ENCODE data around the gene SIGLEC11. TPM values are rescaled to one million over a fixed set of nuclear protein-coding genes. Genes with fewer than 3 reads are reported as not detected.
"Not testable (repeated sequence)": the region's sequence is repeated elsewhere in the genome, so short reads cannot be mapped to it uniquely, and the experiment has no call there.

Gene SIGLEC11
- total RNA-seq, 2 donors from 2014 or later: not detected

DNA sequence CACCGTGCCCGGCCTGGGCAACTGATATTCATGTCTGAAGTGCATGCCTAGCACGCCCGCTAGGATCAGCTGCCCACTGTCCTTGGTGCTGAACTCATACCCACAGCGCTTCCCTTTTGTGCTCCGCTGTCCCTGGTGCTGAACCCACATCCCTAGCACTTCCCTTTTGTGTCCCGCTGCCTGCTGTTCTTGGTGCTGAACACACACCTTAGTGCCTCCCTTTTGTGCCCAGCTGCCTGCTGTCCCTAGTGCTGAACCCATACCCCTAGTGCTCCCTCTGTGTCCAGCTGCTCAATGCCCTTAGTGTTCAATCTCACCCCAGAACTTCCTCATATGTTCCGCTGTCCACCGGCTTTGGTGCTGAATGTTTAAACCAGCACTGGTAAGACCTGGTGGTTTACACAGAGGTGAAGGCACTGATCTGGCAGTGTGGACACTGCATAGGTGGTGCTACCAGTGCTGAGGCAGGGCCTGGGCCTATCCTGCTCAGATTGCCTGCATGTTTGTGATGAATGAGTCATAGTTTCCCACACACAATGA lies 26.3 kb upstream of the SIGLEC11 start:
- no peaks in the 10 kb centered on the region for H3K9me3 Mint-ChIP-seq

DNA sequence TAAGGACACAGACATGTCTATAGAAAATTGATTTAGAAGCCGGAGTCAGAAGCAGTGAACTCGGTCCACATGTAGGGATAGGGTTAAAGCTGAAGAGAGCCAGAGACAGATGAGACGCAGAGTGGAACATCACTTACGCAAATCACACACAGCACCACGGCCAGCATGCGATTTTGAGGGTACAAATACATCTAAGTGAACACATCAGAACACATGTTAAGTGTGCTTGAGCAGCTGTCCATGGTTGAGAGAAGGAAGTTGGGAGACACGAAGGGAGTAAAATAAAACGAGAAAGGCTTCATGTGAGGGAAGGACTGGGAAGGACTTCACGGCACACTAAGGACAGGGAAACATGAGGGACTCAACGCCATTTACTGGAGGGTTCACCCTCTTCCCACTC lies 25.4 kb upstream of the SIGLEC11 start:
- Mint-ChIP-seq H3K36me3 (peaks cover 0 to 22% of the 10 kb centered on the region in 2 donors), H3K9me3 (no peaks in the 10 kb centered on the region), H3K27ac (no peak overlapping the region)
- DNase-seq (ENCODE audit: low spot score in 2 of 2) (no peak), ATAC-seq (no peak)

More for the DNA sequence above, 26.3 kb upstream of the SIGLEC11 start:
- DNase-seq (ENCODE audit: low spot score in 2 of 2): peak in 1 of 2 donors; percentile 79
- peak overlapping the region; percentile 14 to 90 for H3K27ac Mint-ChIP-seq
- ATAC-seq: peak; percentile 60 to 64
- peaks cover 0 to 22% of the 10 kb centered on the region in 2 donors for H3K36me3 Mint-ChIP-seq

DNA sequence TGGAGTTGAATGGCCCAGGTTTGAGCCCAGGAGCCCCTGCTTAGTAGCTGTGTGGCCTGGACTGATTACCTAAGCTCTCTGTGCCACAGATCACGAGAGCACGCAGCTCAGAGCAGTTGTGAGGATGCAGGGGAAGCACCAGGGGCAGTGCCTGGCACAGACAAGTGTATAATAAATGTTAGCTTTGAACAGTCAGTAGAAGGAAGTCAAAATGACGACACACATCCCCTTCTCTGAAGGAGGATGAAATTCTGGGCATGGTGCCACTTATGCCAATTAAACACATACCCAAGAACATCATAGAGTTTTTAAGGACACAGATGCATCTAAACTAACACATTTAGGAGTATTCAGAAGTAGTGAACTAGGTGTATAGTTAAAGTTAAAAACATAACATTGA lies 24.9 kb upstream of the SIGLEC11 start:
- H3K36me3 Mint-ChIP-seq: peaks cover 0 to 19% of the 10 kb centered on the region in 2 donors
- ATAC-seq: peak in 1 of 2 donors; percentile 2
- no peak for DNase-seq (ENCODE audit: low spot score in 2 of 2)
- no peak overlapping the region for H3K27ac Mint-ChIP-seq
- H3K9me3 Mint-ChIP-seq: no peaks in the 10 kb centered on the region

DNA sequence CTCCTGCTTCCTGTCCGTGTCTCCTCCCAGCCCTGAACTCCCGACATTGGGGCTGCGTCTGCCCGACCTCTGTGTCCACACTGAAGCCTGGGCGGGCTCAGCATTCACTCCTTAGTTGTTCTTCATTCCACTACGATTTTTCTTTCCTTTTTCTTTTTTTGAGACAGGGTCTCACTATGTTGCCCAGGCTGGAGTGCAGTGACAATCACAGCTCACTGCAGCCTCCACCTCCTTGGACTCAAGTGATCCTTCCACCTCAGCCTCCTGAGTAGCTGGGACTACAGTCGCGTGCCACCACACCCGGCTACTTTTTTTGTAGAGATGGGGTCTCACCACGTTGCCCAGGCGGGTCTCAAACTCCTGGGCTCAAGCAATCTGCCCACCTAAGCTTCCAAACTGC lies 23.5 kb upstream of the SIGLEC11 start:
- Mint-ChIP-seq H3K27ac (peak overlapping the region in 1 of 2 donors; percentile 43), H3K36me3 (peaks cover 0 to 17% of the 10 kb centered on the region in 2 donors), H3K9me3 (no peaks in the 10 kb centered on the region)
- no peak for ATAC-seq
- no peak for DNase-seq (ENCODE audit: low spot score in 2 of 2)

- Mint-ChIP-seq H3K9me3 (no peaks in the 10 kb centered on the region), H3K27ac (no peak overlapping the region), H3K36me3 (peaks cover 0 to 16% of the 10 kb centered on the region in 2 donors)
- DNase-seq (ENCODE audit: low spot score in 2 of 2) (peak in 1 of 2 donors; percentile 86), ATAC-seq (peak; percentile 64 to 66)
Measured at GRCh38 chr19:49983645-49984229, 22.8 kb upstream of the SIGLEC11 start.

DNA sequence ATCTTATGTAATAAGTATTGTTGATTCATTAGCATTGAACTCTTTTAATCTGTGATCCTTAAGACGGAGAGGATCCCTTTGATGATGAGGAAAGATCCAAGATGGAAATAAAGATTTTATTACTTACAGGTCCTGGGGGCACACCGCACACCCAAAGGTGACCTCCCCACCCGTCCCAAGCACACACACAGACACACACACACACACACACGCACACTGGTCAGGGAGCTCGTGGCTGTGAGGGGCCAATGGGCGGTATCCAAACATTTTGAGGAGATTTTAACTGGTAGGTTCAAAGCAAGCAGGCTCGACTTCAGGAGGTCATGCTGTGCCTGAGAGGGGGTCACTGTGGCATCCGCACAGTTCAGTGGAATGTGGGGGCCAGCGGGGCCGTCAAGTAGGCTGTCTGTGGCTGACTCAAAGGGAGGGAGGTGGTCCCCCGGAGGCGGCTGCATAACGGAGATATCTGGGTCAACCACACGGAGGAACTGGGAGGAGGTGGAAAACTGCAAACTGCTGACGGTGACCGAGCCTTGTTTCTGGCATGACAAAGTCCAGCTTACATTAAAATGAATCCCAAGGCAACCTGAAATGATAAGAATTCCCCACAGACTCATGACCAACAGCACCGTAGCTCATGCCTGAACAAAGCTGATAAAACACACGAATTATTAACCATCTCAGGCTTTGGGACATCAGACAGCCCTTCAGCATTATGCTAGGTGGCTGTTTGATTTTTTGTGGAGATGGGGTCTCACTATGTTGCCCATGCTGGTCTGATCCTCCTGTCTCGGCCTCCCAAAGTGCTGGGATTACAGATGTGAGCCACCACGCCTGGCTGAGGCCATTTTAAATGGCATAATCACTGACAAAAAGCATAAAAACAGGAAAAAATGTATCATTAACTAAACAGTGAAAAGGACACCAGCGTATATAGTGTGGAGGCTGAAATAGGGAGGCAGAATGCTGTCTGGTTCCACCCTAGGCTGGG lies 20.9 kb upstream of the SIGLEC11 start:
- peak overlapping the region in 1 of 2 donors; percentile 22 for H3K27ac Mint-ChIP-seq
- no peak for DNase-seq (ENCODE audit: low spot score in 2 of 2)
- peaks cover 0 to 10% of the 10 kb centered on the region in 2 donors for H3K36me3 Mint-ChIP-seq
- no peaks in the 10 kb centered on the region for H3K9me3 Mint-ChIP-seq
- no peak for ATAC-seq

DNA sequence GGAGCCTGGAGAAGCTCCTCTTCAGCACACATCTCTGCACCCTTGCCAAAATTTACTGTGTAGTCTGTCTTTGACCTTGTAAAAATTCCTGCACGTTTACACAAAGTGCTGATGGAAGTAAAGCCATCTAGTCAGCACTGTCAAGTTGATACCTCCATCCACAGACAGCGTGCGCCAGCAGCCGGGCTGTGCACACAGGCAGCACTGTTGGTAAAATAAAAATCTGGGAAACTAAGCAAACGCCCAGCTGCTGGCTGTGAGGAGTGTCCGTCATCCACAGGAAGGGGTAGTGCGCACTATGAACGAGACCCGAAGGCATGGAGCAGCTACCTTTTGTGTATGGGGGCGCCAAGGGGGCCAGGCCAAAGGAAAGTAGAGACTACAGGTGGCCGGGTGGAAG lies 17.4 kb upstream of the SIGLEC11 start:
- no peaks in the 10 kb centered on the region for H3K9me3 Mint-ChIP-seq
- no peaks in the 10 kb centered on the region for H3K36me3 Mint-ChIP-seq
- no peak for ATAC-seq
- DNase-seq (ENCODE audit: low spot score in 2 of 2): no peak
- H3K27ac Mint-ChIP-seq: peak overlapping the region in 1 of 2 donors; percentile 69

DNA sequence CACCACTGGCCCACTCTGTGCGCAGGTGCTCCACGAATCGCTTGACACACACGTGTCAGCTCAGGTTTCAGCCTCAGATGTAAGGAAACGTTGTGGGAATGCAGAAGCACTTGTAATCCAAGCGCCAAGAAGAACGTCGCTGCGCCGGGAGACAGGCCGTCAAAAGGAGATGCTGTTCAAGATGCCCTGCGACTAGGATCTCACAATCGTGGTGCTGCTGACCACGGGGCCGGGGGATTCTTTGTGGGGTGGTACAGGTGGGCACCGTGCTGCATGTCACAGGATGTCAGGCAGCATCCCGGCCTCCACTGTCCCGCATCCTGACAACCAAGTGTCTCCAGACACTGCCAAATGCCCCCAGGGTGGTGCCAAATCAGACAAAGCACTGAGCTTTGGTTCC lies 16.9 kb upstream of the SIGLEC11 start:
- DNase-seq (ENCODE audit: low spot score in 2 of 2): no peak
- Mint-ChIP-seq H3K36me3 (no peaks in the 10 kb centered on the region), H3K27ac (no peak overlapping the region), H3K9me3 (no peaks in the 10 kb centered on the region)
- no peak for ATAC-seq

- ATAC-seq (no peak), DNase-seq (ENCODE audit: low spot score in 2 of 2) (no peak)
- Mint-ChIP-seq H3K9me3 (no peaks in the 10 kb centered on the region), H3K27ac (peak overlapping the region; percentile 28 to 59), H3K36me3 (no peaks in the 10 kb centered on the region)
Measured at GRCh38 chr19:49977076-49977475, 16.1 kb upstream of the SIGLEC11 start.

GRCh38 chr19:49976496-49976895 lies 15.5 kb upstream of the SIGLEC11 start:
- peak overlapping the region in 1 of 2 donors; percentile 28 for H3K27ac Mint-ChIP-seq
- DNase-seq (ENCODE audit: low spot score in 2 of 2) (no peak), ATAC-seq (no peak)
- no peaks in the 10 kb centered on the region for H3K9me3 Mint-ChIP-seq
- no peaks in the 10 kb centered on the region for H3K36me3 Mint-ChIP-seq

GRCh38 chr19:49975051-49975450 lies 14.1 kb upstream of the SIGLEC11 start:
- no peaks in the 10 kb centered on the region for H3K36me3 Mint-ChIP-seq
- H3K27ac Mint-ChIP-seq: no peak overlapping the region
- no peak for DNase-seq (ENCODE audit: low spot score in 2 of 2)
- ATAC-seq: no peak
- no peaks in the 10 kb centered on the region for H3K9me3 Mint-ChIP-seq

GRCh38 chr19:49973987-49974386 lies 13.0 kb upstream of the SIGLEC11 start:
- Mint-ChIP-seq H3K27ac (peak overlapping the region in 1 of 2 donors; percentile 21), H3K36me3 (no peaks in the 10 kb centered on the region)
- no peak for DNase-seq (ENCODE audit: low spot score in 2 of 2)

DNA sequence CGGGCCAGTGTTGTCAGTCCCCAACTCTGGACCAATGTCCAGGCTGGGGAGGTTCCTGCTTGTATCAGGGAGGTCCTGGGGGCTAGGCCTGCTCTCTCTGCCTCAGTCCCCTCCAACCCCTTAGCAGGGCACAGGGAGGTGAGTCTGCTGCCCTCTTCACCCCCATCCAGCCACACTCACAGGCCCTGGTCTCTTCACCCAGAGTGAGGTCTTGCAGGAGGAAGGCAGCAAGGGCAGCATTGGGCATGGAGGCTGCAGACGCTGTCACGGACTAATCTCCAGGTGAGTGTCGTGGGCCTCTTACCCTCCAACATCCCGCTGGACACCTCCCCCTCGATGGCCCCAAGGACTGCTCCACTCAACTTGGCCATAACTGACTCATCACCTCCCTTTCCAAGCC lies 11.9 kb upstream of the SIGLEC11 start:
- DNase-seq (ENCODE audit: low spot score in 2 of 2): no peak
- H3K27ac Mint-ChIP-seq: peak overlapping the region; percentile 21 to 83
- no peaks in the 10 kb centered on the region for H3K36me3 Mint-ChIP-seq
- no peak for ATAC-seq
- no peaks in the 10 kb centered on the region for H3K9me3 Mint-ChIP-seq

More at GRCh38 chr19:49973987-49974386, 13.0 kb upstream of the SIGLEC11 start:
- ATAC-seq: no peak
- no peaks in the 10 kb centered on the region for H3K9me3 Mint-ChIP-seq

- H3K9me3 Mint-ChIP-seq: no peaks in the 10 kb centered on the region
Measured at GRCh38 chr19:49971991-49972411, 11.0 kb upstream of the SIGLEC11 start.

GRCh38 chr19:49969355-49969754 lies 8.4 kb upstream of the SIGLEC11 start:
- not testable (repeated sequence) for ATAC-seq; H3K27ac Mint-ChIP-seq; H3K36me3 Mint-ChIP-seq; H3K9me3 Mint-ChIP-seq; DNase-seq (ENCODE audit: low spot score in 2 of 2)

More at GRCh38 chr19:49971991-49972411, 11.0 kb upstream of the SIGLEC11 start:
- no peak overlapping the region for H3K27ac Mint-ChIP-seq
- H3K36me3 Mint-ChIP-seq: no peaks in the 10 kb centered on the region
- DNase-seq (ENCODE audit: low spot score in 2 of 2) (no peak), ATAC-seq (no peak)

DNA sequence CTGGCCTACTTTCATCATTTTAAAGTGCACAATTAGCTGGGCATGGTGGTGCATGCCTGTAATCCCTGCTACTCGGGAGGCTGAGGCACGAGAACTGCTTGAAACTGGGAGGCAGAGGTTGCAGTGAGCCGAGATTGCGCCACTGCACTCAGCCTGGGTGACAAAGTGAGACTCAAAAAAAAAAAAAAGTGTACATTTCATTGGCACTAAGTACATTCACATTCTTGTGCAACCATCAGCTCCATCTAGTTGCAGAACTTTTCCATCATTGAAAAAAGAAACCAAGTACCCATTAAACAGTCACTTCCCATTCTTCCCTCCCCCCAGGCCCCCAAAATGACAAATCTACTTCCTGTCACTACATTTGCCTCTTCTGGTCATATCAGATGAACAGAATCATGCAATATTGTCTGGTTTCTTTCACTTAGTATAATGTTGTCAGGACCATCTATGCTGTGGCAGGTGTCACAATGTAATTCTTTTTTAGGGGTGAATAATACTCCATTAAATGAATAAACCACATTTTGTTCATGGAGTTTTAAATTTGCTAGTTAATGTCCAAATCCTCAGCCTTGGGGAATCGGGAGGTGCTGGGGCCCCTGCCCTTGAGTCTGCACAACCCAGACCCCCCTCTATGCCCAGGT lies 7.4 kb upstream of the SIGLEC11 start:
- Mint-ChIP-seq H3K27ac (no peak overlapping the region), H3K9me3 (no peaks in the 10 kb centered on the region), H3K36me3 (no peaks in the 10 kb centered on the region)
- DNase-seq (ENCODE audit: low spot score in 2 of 2) (no peak), ATAC-seq (no peak)

GRCh38 chr19:49959892-49960291 lies 1.1 kb downstream of the SIGLEC11 start:
- ATAC-seq; DNase-seq (ENCODE audit: low spot score in 2 of 2); H3K36me3 Mint-ChIP-seq; H3K9me3 Mint-ChIP-seq; H3K27ac Mint-ChIP-seq: not testable (repeated sequence)
